Kidney (tissue), 14 donors: Measurements from ENCODE around the gene HSD17B13. TPM values are rescaled to one million over a fixed set of nuclear protein-coding genes. Genes with fewer than 3 reads are reported as not detected.

Experiments
- DNase-seq, 5 donors: peaks; one replicate each; pipeline ENCODE4 v3.0.0-alpha.2; 2013 to 2020
- FAIRE-seq: peaks from 2 replicates; lab custom pipeline; 2012; peaks lifted over from hg19 to GRCh38; lab: Jason Lieb, UNC
- H3K27ac ChIP-seq, 2 donors: one replicate each; pipeline ENCODE4 v1.7.0; 2013; ENCODE audit warnings: low read depth in 2 of 2, low read length in 2 of 2, inconsistent platforms in 1 of 2
- H3K27me3 ChIP-seq: one replicate; pipeline ENCODE4 v1.7.1; 2013; ENCODE audit warnings: low read length, inconsistent platforms; ENCODE audit not compliant: control insufficient read depth, insufficient read depth
- H3K36me3 ChIP-seq, 3 donors: one replicate each; pipeline versions ENCODE4 v1.7.0 to v1.7.1; 2013; ENCODE audit warnings: low read length in 3 of 3, control low read depth in 1 of 3, inconsistent platforms in 1 of 3; ENCODE audit not compliant: insufficient read depth in 3 of 3, control insufficient read depth in 2 of 3
- H3K4me1 ChIP-seq, 3 donors: one replicate each; pipeline versions ENCODE4 v1.7.0 to v1.7.1; 2013; ENCODE audit warnings: low read length in 3 of 3, inconsistent platforms in 1 of 3, low read depth in 1 of 3; ENCODE audit not compliant: control insufficient read depth in 2 of 3, insufficient read depth in 2 of 3
- H3K4me3 ChIP-seq, 3 donors: one replicate each; pipeline versions ENCODE4 v1.7.0 to v1.8.1; 2013; ENCODE audit warnings: low read length in 3 of 3, control low read depth in 1 of 3, inconsistent platforms in 1 of 3
- H3K9ac ChIP-seq, 3 donors: one replicate each; pipeline versions ENCODE4 v1.7.0 to v1.7.1; 2013; ENCODE audit warnings: low read length in 3 of 3, control low read depth in 1 of 3, inconsistent platforms in 1 of 3
- H3K9me3 ChIP-seq, 3 donors: one replicate each; pipeline versions ENCODE4 v1.7.0 to v1.7.1; 2013; ENCODE audit warnings: low read length in 3 of 3, control low read depth in 1 of 3, inconsistent platforms in 1 of 3; ENCODE audit not compliant: control insufficient read depth in 2 of 3, insufficient read depth in 1 of 3
- intact Hi-C: fragments of 100-400 bp; cut with DNase I; formaldehyde crosslinking; loops from one replicate; pipeline ENCODE4 v1.11.1; 2022
- polyA plus RNA-seq: library from polyadenylated mRNA; stranded (reverse); fragments of 350-450 nt; fragmentation: Illumina TruSeq; extraction: RNeasy Lipid Tissue Mini Kit (QIAGEN cat#74804); gene quantifications from one replicate; pipeline ENCODE4 v1.2.3, GENCODE V29; 2014; ENCODE audit warnings: low read depth, low replicate concordance; ENCODE audit not compliant: insufficient read depth
- total RNA-seq: library from RNA; stranded (reverse); fragmentation: NEBNext Ultra II Directional; extraction: Animal tissue kit (Norgen Biotek cat#: 25700); gene quantifications from one replicate; pipeline ENCODE4 v1.2.1, GENCODE V29; 2021
- TF ChIP-seq, protein P1 (sequence below): IDR thresholded peaks from 3 replicates; pipeline ENCODE4 v1.5.1; 2012; ENCODE audit warnings: mild to moderate bottlenecking, moderate library complexity, borderline replicate concordance; ENCODE audit not compliant: insufficient read depth; ENCODE audit errors: extremely low read depth
- donor health status: control.
- donor health status: control.
- donor health status: control.
- donor health status: control.
- donor health status: control.
- donor health status: DM: yes; HTN: yes; CAD: no.
- donor health status: Normal renal cell carcinoma (clear cell type).

Gene HSD17B13
- total and polyA plus RNA-seq, 2 donors from 2014 or later, result not detected

DNA sequence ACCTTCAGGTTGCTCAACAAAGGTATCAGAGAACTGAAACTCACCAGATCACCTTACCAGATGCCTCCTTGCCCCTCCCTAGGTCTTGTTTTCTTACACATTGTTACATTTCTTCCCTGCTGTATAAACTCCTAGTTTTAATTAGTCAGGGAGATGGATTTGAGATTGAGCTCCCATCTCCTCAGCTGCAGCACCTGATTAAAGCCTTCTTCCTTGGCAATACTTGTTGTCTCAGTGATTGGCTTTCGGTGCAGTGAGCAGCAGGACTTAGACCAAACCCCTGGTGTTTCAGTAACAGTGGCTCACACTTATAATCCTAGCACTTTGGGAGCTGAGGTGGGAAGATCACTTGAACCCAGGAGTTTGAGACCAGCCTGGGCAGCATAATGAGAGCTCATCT lies 59.8 kb downstream of the HSD17B13 start:
- H3K27me3 ChIP-seq, result no peaks in the 10 kb centered on the region
- H3K27ac ChIP-seq, result no peak overlapping the region
- no peaks in the 10 kb centered on the region for H3K36me3 ChIP-seq
- peaks cover 0 to 2% (median 0%) of the 10 kb centered on the region in 3 donors for H3K4me1 ChIP-seq
- no peak overlapping the region for H3K4me3 ChIP-seq
- DNase-seq (no peak), FAIRE-seq (no peak)
- intact Hi-C loops, result no loop called here
- TF ChIP-seq, protein P1, sequence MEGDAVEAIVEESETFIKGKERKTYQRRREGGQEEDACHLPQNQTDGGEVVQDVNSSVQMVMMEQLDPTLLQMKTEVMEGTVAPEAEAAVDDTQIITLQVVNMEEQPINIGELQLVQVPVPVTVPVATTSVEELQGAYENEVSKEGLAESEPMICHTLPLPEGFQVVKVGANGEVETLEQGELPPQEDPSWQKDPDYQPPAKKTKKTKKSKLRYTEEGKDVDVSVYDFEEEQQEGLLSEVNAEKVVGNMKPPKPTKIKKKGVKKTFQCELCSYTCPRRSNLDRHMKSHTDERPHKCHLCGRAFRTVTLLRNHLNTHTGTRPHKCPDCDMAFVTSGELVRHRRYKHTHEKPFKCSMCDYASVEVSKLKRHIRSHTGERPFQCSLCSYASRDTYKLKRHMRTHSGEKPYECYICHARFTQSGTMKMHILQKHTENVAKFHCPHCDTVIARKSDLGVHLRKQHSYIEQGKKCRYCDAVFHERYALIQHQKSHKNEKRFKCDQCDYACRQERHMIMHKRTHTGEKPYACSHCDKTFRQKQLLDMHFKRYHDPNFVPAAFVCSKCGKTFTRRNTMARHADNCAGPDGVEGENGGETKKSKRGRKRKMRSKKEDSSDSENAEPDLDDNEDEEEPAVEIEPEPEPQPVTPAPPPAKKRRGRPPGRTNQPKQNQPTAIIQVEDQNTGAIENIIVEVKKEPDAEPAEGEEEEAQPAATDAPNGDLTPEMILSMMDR, result no peak
- H3K9me3 ChIP-seq, result peaks cover 0 to 7% (median 0%) of the 10 kb centered on the region in 3 donors
- no peak overlapping the region for H3K9ac ChIP-seq

DNA sequence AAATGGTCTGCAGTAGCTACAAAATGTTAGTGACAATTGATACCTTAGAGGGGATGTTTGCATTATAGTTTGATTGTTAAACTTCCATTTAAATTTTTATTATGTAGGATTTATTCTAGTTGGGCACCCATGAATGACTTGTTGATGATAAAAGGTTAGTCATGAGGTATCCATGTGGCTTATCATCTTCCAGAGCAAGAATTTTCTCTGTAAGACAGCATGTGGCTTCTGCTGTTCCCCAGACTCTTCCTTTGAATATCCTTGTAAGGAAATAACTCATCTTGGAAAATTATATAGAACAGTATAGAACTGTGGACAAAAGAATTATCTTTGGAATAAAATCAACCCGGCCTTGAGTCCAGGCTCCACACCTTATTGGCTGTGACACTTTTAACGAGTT lies 62.2 kb downstream of the HSD17B13 start:
- H3K4me1 ChIP-seq, result no peaks in the 10 kb centered on the region
- intact Hi-C loops, result no loop called here
- no peak overlapping the region for H3K27ac ChIP-seq
- no peak overlapping the region for H3K9ac ChIP-seq
- FAIRE-seq (no peak), DNase-seq (no peak)
- H3K36me3 ChIP-seq, result no peaks in the 10 kb centered on the region
- TF ChIP-seq, protein P1, result no peak
- no peaks in the 10 kb centered on the region for H3K27me3 ChIP-seq
- peaks cover 0 to 7% (median 0%) of the 10 kb centered on the region in 3 donors for H3K9me3 ChIP-seq
- H3K4me3 ChIP-seq, result no peak overlapping the region

DNA sequence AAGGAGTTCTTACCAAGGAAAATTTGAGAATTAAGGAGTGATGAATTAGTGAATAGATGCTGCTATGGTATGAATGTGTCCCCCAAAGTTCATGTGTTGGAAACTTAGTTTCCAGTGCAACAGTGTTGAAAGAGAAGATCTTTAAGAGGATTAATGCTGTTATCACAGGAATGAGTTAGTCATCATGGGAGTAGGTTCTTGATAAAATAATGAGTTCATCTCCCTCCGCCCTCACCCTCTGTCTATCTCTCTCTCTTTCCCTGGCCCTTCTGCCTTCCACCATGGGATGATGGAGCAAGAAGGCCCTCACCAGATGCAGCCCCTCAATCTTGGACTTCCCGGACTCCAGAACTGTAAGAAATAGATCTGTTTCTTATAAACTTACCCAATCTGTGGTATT lies 64.0 kb downstream of the HSD17B13 start:
- H3K4me3 ChIP-seq, result no peak overlapping the region
- H3K4me1 ChIP-seq, result no peaks in the 10 kb centered on the region
- H3K36me3 ChIP-seq, result no peaks in the 10 kb centered on the region
- TF ChIP-seq, protein P1, result no peak
- DNase-seq (no peak), FAIRE-seq (no peak)
- H3K27ac ChIP-seq, result no peak overlapping the region
- no peaks in the 10 kb centered on the region for H3K27me3 ChIP-seq
- no peak overlapping the region for H3K9ac ChIP-seq
- intact Hi-C loops, result no loop called here
- peaks cover 0 to 7% (median 0%) of the 10 kb centered on the region in 3 donors for H3K9me3 ChIP-seq

DNA sequence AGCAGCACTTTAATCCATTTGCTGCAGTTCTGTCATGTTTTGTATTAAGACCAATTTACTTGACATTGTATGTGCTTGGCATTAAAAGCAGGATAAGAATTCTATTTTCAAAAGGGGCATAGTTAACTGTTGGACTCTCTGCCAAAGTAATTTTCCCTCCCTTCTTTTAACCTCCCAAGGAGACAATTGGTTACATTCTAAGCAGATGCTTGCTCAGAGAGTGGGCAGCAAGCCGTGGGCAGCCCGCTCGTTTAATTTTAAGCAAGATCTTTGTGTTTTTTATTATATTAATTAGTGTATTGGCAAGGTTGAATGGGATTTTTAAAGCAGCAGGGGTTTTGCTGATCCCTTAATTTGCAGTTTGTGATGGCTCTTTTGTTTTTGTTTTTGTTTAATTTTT lies 65.2 kb downstream of the HSD17B13 start:
- H3K9me3 ChIP-seq, result no peaks in the 10 kb centered on the region
- FAIRE-seq, result no peak
- H3K27ac ChIP-seq, result no peak overlapping the region
- H3K27me3 ChIP-seq, result no peaks in the 10 kb centered on the region
- intact Hi-C loops, result no loop called here
- TF ChIP-seq, protein P1, result no peak
- no peak overlapping the region for H3K9ac ChIP-seq
- no peak overlapping the region for H3K4me3 ChIP-seq
- H3K4me1 ChIP-seq, result no peaks in the 10 kb centered on the region
- no peak for DNase-seq
- no peaks in the 10 kb centered on the region for H3K36me3 ChIP-seq
